Cardiac fibroblast (primary cell): Measurements from ENCODE around the gene TNS3.

Experiments used
- DNase-seq, 2 donors: peaks; one replicate each; pipeline versions ENCODE4 v3.0.0 to v3.0.0-alpha.2; 2010; ENCODE audit warnings: low read depth in 2 of 2
- H3K4me3 ChIP-seq, 2 donors: replicated peaks in 1 of 2; 1 replicate in 1 of 2; 2 replicates in 1 of 2; pipeline ENCODE4 v1.5.1; 2011; ENCODE audit warnings: low read depth in 2 of 2, low read length in 2 of 2, mild to moderate bottlenecking in 2 of 2, moderate library complexity in 1 of 2
- CTCF ChIP-seq: IDR thresholded peaks from one replicate; pipeline ENCODE4 v1.5.1; 2011; ENCODE audit warnings: low read depth, mild to moderate bottlenecking, low read length, inconsistent platforms

Gene TNS3

GRCh38 chr7:47405921-47406800 lies 175.8 kb downstream of the TNS3 start:
- peak; percentile 24 to 54 for DNase-seq
- TF ChIP-seq CTCF, result no peak
- H3K4me3 ChIP-seq, result no peak overlapping the region

- no peak for TF ChIP-seq CTCF
- peak; percentile 6 to 11 for DNase-seq
- no peak overlapping the region for H3K4me3 ChIP-seq
These were observed 176.5 kb downstream of the TNS3 start for GRCh38 chr7:47405286-47405904.

GRCh38 chr7:47404010-47404409 lies 177.9 kb downstream of the TNS3 start:
- peak; percentile 16 to 48 for DNase-seq
- H3K4me3 ChIP-seq, result no peak overlapping the region
- TF ChIP-seq CTCF, result no peak

GRCh38 chr7:47402941-47403866 lies 178.7 kb downstream of the TNS3 start:
- TF ChIP-seq CTCF, result no peak
- DNase-seq, result no peak
- no peak overlapping the region for H3K4me3 ChIP-seq

- no peak for TF ChIP-seq CTCF
- no peak overlapping the region for H3K4me3 ChIP-seq
- no peak for DNase-seq
These were observed 180.0 kb downstream of the TNS3 start for GRCh38 chr7:47401611-47402570.
